Nephron (organoid): Measurements from ENCODE around the gene TMPRSS13.
A peak's percentile ranks its signal among the peaks of the same experiment; 100 is the strongest.

Experiments used
- H3K27ac Mint-ChIP-seq, 3 experiments: 2 replicates each; pipeline ENCODE4 v1.8.0; 2020; ENCODE audit warnings: mixed read lengths in 3 of 3, mild to moderate bottlenecking in 2 of 3, moderate library complexity in 1 of 3
- H3K27me3 Mint-ChIP-seq: 2 replicates; pipeline ENCODE4 v1.8.0; 2021; ENCODE audit warnings: low read depth, mild to moderate bottlenecking, moderate library complexity, mixed read lengths
- H3K36me3 Mint-ChIP-seq: 2 replicates; pipeline ENCODE4 v1.8.0; 2020; ENCODE audit warnings: low read depth, mixed read lengths
- H3K4me1 Mint-ChIP-seq: 2 replicates; pipeline ENCODE4 v1.8.0; 2020; ENCODE audit warnings: mixed read lengths
- H3K4me3 Mint-ChIP-seq, 3 experiments: 2 replicates each; pipeline ENCODE4 v1.8.0; 2020; ENCODE audit warnings: mild to moderate bottlenecking in 3 of 3, mixed read lengths in 3 of 3, moderate library complexity in 2 of 3
- H3K9me3 Mint-ChIP-seq: 2 replicates; pipeline ENCODE4 v1.8.0; 2020; ENCODE audit warnings: mixed read lengths
- TF ChIP-seq, protein P1 (sequence below), 3 experiments: fragments of 200-600 bp; sonication (generic); IDR thresholded peaks; one replicate each; pipeline ENCODE4 v1.5.0; 2021; ENCODE audit warnings: antibody characterized with exemption in 3 of 3; ENCODE audit not compliant: unreplicated experiment in 3 of 3

Gene TMPRSS13

DNA sequence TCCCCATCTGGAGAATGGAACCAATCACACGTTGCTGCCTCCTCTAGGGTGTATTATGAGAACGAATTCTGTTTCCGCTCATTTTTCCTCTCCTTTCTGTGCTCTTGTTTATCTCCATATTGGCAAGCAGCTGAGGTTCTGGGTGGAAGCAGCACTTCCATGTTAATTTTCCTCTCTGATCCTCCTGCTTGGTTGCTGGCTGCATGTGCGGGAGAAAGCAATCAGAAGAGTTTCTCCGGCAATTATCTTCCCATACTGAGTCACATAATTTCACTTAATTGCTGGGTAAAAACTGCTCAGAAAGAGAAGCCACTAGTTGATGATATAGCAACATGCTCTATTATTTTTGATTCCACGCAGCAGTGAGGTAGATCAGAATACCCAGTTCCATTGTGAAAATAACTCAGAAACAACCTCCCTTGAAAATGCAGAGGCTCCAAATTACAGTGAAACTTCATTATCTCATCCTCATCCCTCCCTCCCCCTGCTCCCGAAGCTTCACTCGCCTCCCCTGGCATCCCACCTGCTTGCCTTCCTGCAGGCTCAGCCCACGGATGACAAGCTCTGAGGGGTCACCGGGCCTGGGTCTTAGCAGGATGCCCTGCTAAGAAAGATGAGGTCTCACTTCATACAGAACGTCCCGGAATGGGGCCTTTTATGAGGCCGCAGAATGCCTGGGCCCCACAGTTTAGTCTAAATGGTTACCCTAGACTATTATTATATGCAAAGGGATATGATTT is 73.1 kb downstream of the TMPRSS13 start:
- TF ChIP-seq, protein P1, sequence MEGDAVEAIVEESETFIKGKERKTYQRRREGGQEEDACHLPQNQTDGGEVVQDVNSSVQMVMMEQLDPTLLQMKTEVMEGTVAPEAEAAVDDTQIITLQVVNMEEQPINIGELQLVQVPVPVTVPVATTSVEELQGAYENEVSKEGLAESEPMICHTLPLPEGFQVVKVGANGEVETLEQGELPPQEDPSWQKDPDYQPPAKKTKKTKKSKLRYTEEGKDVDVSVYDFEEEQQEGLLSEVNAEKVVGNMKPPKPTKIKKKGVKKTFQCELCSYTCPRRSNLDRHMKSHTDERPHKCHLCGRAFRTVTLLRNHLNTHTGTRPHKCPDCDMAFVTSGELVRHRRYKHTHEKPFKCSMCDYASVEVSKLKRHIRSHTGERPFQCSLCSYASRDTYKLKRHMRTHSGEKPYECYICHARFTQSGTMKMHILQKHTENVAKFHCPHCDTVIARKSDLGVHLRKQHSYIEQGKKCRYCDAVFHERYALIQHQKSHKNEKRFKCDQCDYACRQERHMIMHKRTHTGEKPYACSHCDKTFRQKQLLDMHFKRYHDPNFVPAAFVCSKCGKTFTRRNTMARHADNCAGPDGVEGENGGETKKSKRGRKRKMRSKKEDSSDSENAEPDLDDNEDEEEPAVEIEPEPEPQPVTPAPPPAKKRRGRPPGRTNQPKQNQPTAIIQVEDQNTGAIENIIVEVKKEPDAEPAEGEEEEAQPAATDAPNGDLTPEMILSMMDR (IDR thresholded peaks at IDR 0.05; ENCODE audit: unreplicated experiment in 3 of 3) = no peak
- peak overlapping the region in 1 of 3 experiments; percentile 5 for H3K4me3 Mint-ChIP-seq

DNA sequence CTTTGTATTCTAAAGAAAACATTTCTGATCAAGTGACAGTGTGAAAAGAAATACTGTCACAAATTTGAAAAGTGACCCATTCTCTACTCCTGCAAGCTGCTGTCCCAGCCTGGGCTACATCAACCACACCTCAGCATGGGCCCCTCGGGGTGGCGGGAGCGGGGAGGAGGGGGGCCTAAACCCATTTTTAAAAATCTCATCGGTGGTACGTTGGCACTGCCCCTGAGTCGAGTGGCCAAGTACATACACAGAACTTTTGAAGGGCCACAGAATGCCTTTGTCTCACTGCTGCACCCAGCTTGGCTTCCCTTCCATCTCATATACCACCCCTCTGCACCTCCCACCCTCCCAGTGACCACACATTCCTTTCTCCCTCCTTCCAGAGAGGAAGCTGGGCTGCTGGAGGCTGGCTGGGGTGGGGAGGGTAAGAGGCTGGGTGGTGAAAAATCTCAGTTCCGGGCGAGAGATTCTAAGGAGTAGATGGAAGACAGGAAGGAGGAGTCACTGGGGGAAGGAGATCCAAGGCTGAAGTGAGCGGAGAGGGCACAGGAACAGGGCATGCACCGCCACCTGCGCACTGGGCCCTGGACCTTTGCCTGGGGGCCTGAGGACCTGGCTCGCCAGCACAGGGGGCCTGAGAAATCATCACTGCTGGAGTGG is 73.9 kb downstream of the TMPRSS13 start:
- TF ChIP-seq, protein P1 (IDR thresholded peaks at IDR 0.05; ENCODE audit: unreplicated experiment in 3 of 3) = no peak
- H3K4me3 Mint-ChIP-seq = no peak overlapping the region
- H3K36me3 Mint-ChIP-seq = peaks cover 31% of the 10 kb centered on the region
- H3K4me1 Mint-ChIP-seq = peaks cover 68% of the 10 kb centered on the region
- H3K27ac Mint-ChIP-seq = peak overlapping the region in 1 of 3 experiments; percentile 43
- peaks cover 3% of the 10 kb centered on the region for H3K27me3 Mint-ChIP-seq
- H3K9me3 Mint-ChIP-seq = peaks cover 27% of the 10 kb centered on the region

More for the DNA sequence above, 73.1 kb downstream of the TMPRSS13 start:
- peak overlapping the region in 2 of 3 experiments; percentile 34 to 90 for H3K27ac Mint-ChIP-seq
- peaks cover 27% of the 10 kb centered on the region for H3K9me3 Mint-ChIP-seq
- peaks cover 3% of the 10 kb centered on the region for H3K27me3 Mint-ChIP-seq
- peaks cover 30% of the 10 kb centered on the region for H3K36me3 Mint-ChIP-seq
- peaks cover 69% of the 10 kb centered on the region for H3K4me1 Mint-ChIP-seq

DNA sequence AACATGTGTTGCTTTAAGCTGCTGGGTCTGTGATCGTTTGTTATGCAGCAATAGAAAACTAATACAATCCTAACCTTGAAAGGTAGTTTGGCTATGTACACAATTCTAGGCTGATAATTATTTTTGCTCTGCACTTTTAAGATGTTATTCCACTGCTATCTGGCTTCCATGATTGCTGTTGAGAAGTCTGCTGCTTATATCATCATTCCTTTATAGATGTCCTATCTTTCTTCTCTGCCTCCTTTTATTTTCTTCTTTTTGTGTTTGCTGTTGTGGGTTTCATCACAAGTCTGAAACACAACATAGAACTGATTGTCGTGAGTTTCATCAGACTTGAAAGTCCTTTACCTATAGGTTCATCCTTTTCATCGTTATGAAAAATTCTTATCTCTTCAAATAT is 76.9 kb downstream of the TMPRSS13 start:
- peaks cover 3% of the 10 kb centered on the region for H3K27me3 Mint-ChIP-seq
- H3K36me3 Mint-ChIP-seq = peaks cover 38% of the 10 kb centered on the region

DNA sequence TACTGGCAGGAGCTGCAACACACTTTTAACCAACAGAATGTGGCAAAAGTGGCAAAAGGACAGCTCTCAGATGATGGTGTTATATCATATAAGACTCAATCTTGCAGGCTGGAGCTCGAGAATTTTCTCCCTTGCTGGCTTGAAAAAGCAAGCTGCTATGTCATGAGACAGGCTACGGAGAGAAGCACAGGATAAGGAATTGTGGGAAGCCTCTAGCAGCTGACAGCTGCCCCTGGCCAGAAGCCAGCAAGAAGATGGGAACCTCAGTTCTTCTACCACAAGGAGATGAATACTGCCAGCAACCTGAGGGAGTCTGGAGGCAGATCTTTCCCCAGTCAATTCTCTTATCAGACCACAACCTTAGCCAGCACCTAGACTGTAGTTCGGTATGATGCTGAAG is 77.3 kb downstream of the TMPRSS13 start:
- H3K4me1 Mint-ChIP-seq = peaks cover 43% of the 10 kb centered on the region
- H3K27ac Mint-ChIP-seq = peak overlapping the region; percentile 83 to 99 (median 97)
- H3K27me3 Mint-ChIP-seq = peaks cover 2% of the 10 kb centered on the region
- H3K4me3 Mint-ChIP-seq = no peak overlapping the region
- TF ChIP-seq, protein P1 (IDR thresholded peaks at IDR 0.05; ENCODE audit: unreplicated experiment in 3 of 3) = no peak
- H3K36me3 Mint-ChIP-seq = peaks cover 40% of the 10 kb centered on the region
- peaks cover 27% of the 10 kb centered on the region for H3K9me3 Mint-ChIP-seq

More for the DNA sequence above, 76.9 kb downstream of the TMPRSS13 start:
- Mint-ChIP-seq H3K27ac (peak overlapping the region in 2 of 3 experiments; percentile 97 to 99), H3K4me3 (no peak overlapping the region), H3K9me3 (peaks cover 27% of the 10 kb centered on the region), H3K4me1 (peaks cover 47% of the 10 kb centered on the region)
- TF ChIP-seq, protein P1 (IDR thresholded peaks at IDR 0.05; ENCODE audit: unreplicated experiment in 3 of 3) = no peak

DNA sequence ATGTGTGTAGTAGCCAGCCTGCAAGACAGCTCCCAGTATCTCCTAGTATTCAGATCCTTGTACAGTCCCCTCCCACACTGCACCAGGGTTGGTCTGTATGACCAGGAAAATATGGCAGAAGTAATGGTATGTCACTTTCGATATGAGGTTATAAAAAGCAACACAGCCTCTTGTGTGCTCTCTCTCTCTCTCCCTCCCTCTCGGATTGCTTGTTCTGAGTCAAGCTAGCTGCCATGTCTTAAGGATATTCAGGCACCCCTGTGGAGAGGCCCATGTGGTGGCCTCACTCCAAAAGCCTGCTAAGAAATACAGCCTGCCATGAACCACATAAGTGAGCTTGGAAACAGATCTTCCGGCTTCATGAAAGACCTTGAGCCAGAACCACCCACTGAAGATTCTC is 78.1 kb downstream of the TMPRSS13 start:
- Mint-ChIP-seq H3K27ac (peak overlapping the region; percentile 83 to 99 (median 97)), H3K4me3 (peak overlapping the region in 2 of 3 experiments; percentile 42 to 69), H3K36me3 (peaks cover 42% of the 10 kb centered on the region), H3K9me3 (peaks cover 27% of the 10 kb centered on the region), H3K4me1 (peaks cover 36% of the 10 kb centered on the region), H3K27me3 (no peaks in the 10 kb centered on the region)
- TF ChIP-seq, protein P1 (IDR thresholded peaks at IDR 0.05; ENCODE audit: unreplicated experiment in 3 of 3) = no peak
